Measurements from ENCODE around the gene TTC33. TPM values are rescaled to one million over a fixed set of nuclear protein-coding genes. Genes with fewer than 3 reads are reported as not detected.
A peak's percentile ranks its signal among the peaks of the same experiment; 100 is the strongest.

TTC33 gene
- total and polyA plus RNA-seq, 12 donors = 6.4 to 20.1 (median 17.5) TPM

- DNase-seq (no peak), ATAC-seq (no peak)
- Histone ChIP-seq H3K27ac (no peak overlapping the region), H3K9me3 (peaks cover 0 to 9% (median 0%) of the 10 kb centered on the region in 11 donors), H3K36me3 (peaks cover 0 to 66% (median 12%) of the 10 kb centered on the region in 9 donors), H3K4me3 (no peak overlapping the region), H3K4me1 (peaks cover 0 to 43% (median 35%) of the 10 kb centered on the region in 9 donors), H3K27me3 (peaks cover 0 to 5% (median 0%) of the 10 kb centered on the region in 7 donors)
- intact Hi-C loops (cut with DNase I) = no loop called here
- WGBS, 2 donors = 95 to 97% methylated on average over 9 of the region's 9 CpGs
- no peak for TF ChIP-seq CTCF (IDR thresholded peaks at IDR 0.05)
Measured at GRCh38 chr5:40691894-40692293, 63.9 kb downstream of the TTC33 start.

GRCh38 chr5:40690267-40690666 lies 65.5 kb downstream of the TTC33 start:
- Histone ChIP-seq H3K27me3 (peaks cover 0 to 5% (median 0%) of the 10 kb centered on the region in 7 donors), H3K27ac (peak overlapping the region in 4 of 10 donors; percentile 2 to 41 (median 26)), H3K4me1 (peaks cover 0 to 59% (median 45%) of the 10 kb centered on the region in 9 donors), H3K9me3 (peaks cover 0 to 9% (median 0%) of the 10 kb centered on the region in 11 donors), H3K36me3 (peaks cover 0 to 83% (median 12%) of the 10 kb centered on the region in 9 donors), H3K4me3 (no peak overlapping the region)
- intact Hi-C loops (cut with DNase I) = no loop called here
- no peak for ATAC-seq
- 56% methylated on average over 3 of the region's 3 CpGs for WGBS, 2 donors
- TF ChIP-seq CTCF (IDR thresholded peaks at IDR 0.05) = no peak
- no peak for DNase-seq

- Histone ChIP-seq H3K27ac (peak overlapping the region in 5 of 10 donors; percentile 2 to 96 (median 35)), H3K9me3 (peaks cover 0 to 3% (median 0%) of the 10 kb centered on the region in 11 donors), H3K4me1 (peaks cover 0 to 66% (median 45%) of the 10 kb centered on the region in 9 donors), H3K4me3 (no peak overlapping the region), H3K36me3 (peaks cover 0 to 76% (median 12%) of the 10 kb centered on the region in 9 donors), H3K27me3 (peaks cover 0 to 5% (median 0%) of the 10 kb centered on the region in 7 donors)
- TF ChIP-seq CTCF (IDR thresholded peaks at IDR 0.05) = no peak
- WGBS, 2 donors = 37 to 50% methylated on average over 3 of the region's 3 CpGs
- ATAC-seq (peak in 7 of 8 donors; percentile 59 to 90 (median 77)), DNase-seq (peak in 1 of 2 donors; percentile 35)
- intact Hi-C loops (cut with DNase I) = loop anchor here (1.0 to 10.0 kb wide), 20 partner anchors 182 to 1115 kb away; no protein-coding TSS in a partner anchor
Measured at GRCh38 chr5:40689438-40689837, 66.3 kb downstream of the TTC33 start.

DNA sequence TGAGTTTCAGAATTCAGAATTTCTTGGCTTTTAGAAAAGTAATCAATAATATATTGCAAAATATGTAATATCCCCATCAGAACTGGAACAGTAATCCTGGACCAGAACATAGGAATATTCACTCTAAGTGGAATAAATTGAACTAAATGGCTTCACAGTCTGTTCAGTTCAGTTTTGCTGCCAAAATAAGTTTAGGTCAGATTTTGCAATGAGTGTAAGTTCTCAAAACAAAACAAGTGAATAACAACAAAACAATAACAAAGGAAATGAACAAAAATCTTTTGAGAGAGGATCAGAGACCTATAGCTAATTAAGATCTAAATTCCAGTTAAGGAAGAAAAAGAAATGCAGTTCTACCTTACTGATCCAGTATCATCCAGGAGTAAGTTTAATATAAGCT lies 66.8 kb downstream of the TTC33 start:
- Histone ChIP-seq H3K9me3 (no peaks in the 10 kb centered on the region), H3K4me1 (peaks cover 0 to 66% (median 45%) of the 10 kb centered on the region in 9 donors), H3K27me3 (peaks cover 0 to 5% (median 0%) of the 10 kb centered on the region in 7 donors), H3K27ac (peak overlapping the region in 7 of 10 donors; percentile 26 to 96 (median 44)), H3K4me3 (peak overlapping the region in 2 of 10 donors; percentile 77 to 98), H3K36me3 (peaks cover 0 to 71% (median 8%) of the 10 kb centered on the region in 9 donors)
- intact Hi-C loops (cut with DNase I) = loop anchor here (1.0 to 10.0 kb wide), 20 partner anchors 182 to 1114 kb away; no protein-coding TSS in a partner anchor
- no peak for TF ChIP-seq CTCF (IDR thresholded peaks at IDR 0.05)
- no peak for ATAC-seq
- DNase-seq = no peak

Data from heart right ventricle (tissue), 16 donors.